ENCODE results near the gene GPATCH1.
"Not testable (repeated sequence)": the region's sequence is repeated elsewhere in the genome, so short reads cannot be mapped to it uniquely, and the experiment has no call there.

Gene GPATCH1

GRCh38 chr19:33163481-33163880, 82.5 kb downstream of the GPATCH1 start:
- no peak for DNase-seq

- DNase-seq = not testable (repeated sequence)
Measured at GRCh38 chr19:33166037-33166436, 85.1 kb downstream of the GPATCH1 start.

- no peak for DNase-seq
Measured at GRCh38 chr19:33167438-33167837, 86.5 kb downstream of the GPATCH1 start.

- DNase-seq = no peak
Measured at GRCh38 chr19:33168528-33168927, 87.5 kb downstream of the GPATCH1 start.

- DNase-seq = no peak
Measured at GRCh38 chr19:33171222-33171795, 90.3 kb downstream of the GPATCH1 start.

GRCh38 chr19:33171916-33172359, 91.0 kb downstream of the GPATCH1 start:
- DNase-seq = no peak

- no peak for DNase-seq
Measured at GRCh38 chr19:33174186-33174585, 93.2 kb downstream of the GPATCH1 start.

GRCh38 chr19:33175156-33175782, 94.3 kb downstream of the GPATCH1 start:
- DNase-seq = no peak

GRCh38 chr19:33175886-33176669, 95.1 kb downstream of the GPATCH1 start:
- DNase-seq = peak in 1 of 2 experiments; percentile 22

GRCh38 chr19:33176670-33177416, 95.9 kb downstream of the GPATCH1 start:
- peak; percentile 98 for DNase-seq

GRCh38 chr19:33177417-33177979, 96.5 kb downstream of the GPATCH1 start:
- no peak for DNase-seq

All from AML-193 (cell line).